Naive thymus-derived CD4-positive, alpha-beta T cell (primary cell): ENCODE measurements around the gene HEYL. TPM values are rescaled to one million over a fixed set of nuclear protein-coding genes. Genes with fewer than 3 reads are reported as not detected.

Source experiments
- ATAC-seq: fragments of 150-1000 bp; cut with Tn5 transposase; 2 replicates; pipeline ENCODE4 v1.10.0; 2021; ENCODE audit warnings: mild to moderate bottlenecking, moderate library complexity
- CTCF ChIA-PET: fragments of 350-600 bp; sonication (Branson Sonifier 250); formaldehyde crosslinking; loops from one replicate; lab custom pipeline; 2021; ENCODE audit warnings: antibody characterized with exemption; lab: Charles Lee
- POLR2A ChIA-PET: fragments of 350-600 bp; sonication (Branson Sonifier 250); formaldehyde crosslinking; loops from one replicate; lab custom pipeline; 2021; ENCODE audit warnings: antibody characterized with exemption, inconsistent platforms; lab: Charles Lee
- DNase-seq, 9 donors: peaks; one replicate each; pipeline versions ENCODE4 v3.0.0 to v3.0.0-alpha.2; 2020 to 2022; ENCODE audit warnings: mixed read lengths in 1 of 9
- H3K27ac ChIP-seq: one replicate; pipeline ENCODE4 v1.7.0; 2013; ENCODE audit warnings: mild to moderate bottlenecking, low read depth, low read length, moderate library complexity
- H3K27me3 ChIP-seq, 2 donors: one replicate each; pipeline ENCODE4 v1.7.0; 2013; ENCODE audit warnings: low read length in 2 of 2, mild to moderate bottlenecking in 2 of 2, moderate library complexity in 2 of 2; ENCODE audit not compliant: control insufficient read depth in 2 of 2, insufficient read depth in 2 of 2
- H3K36me3 ChIP-seq, 3 experiments: 1 replicate in 2 of 3; 2 replicates in 1 of 3; pipeline ENCODE4 v1.7.0; 2013; ENCODE audit warnings: low read length in 3 of 3, mild to moderate bottlenecking in 3 of 3, moderate library complexity in 1 of 3; ENCODE audit not compliant: insufficient read depth in 3 of 3, control insufficient read depth in 2 of 3
- H3K4me1 ChIP-seq, 2 donors: one replicate each; pipeline ENCODE4 v1.7.0; 2013; ENCODE audit warnings: low read length in 2 of 2, mild to moderate bottlenecking in 2 of 2, moderate library complexity in 1 of 2; ENCODE audit not compliant: control insufficient read depth in 2 of 2, insufficient read depth in 2 of 2
- H3K4me3 ChIP-seq: 2 replicates; pipeline ENCODE4 v1.7.0; 2013; ENCODE audit warnings: mild to moderate bottlenecking, low read length
- H3K9me3 ChIP-seq, 3 experiments: 1 replicate in 2 of 3; 2 replicates in 1 of 3; pipeline ENCODE4 v1.7.0; 2013; ENCODE audit warnings: low read length in 3 of 3; ENCODE audit not compliant: control insufficient read depth in 2 of 3
- H3K27ac Mint-ChIP-seq, 9 donors: one replicate each; pipeline ENCODE4 v1.8.0; 2020 to 2022; ENCODE audit warnings: mixed read lengths in 9 of 9, mild to moderate bottlenecking in 8 of 9, moderate library complexity in 5 of 9, inconsistent platforms in 2 of 9
- H3K27me3 Mint-ChIP-seq, 5 donors: one replicate each; pipeline ENCODE4 v1.8.0; 2021 to 2022; ENCODE audit warnings: mixed read lengths in 5 of 5, mild to moderate bottlenecking in 1 of 5
- H3K36me3 Mint-ChIP-seq, 5 donors: one replicate each; pipeline ENCODE4 v1.8.0; 2020 to 2022; ENCODE audit warnings: mixed read lengths in 5 of 5, mild to moderate bottlenecking in 3 of 5, inconsistent platforms in 1 of 5
- H3K4me1 Mint-ChIP-seq, 7 donors: one replicate each; pipeline ENCODE4 v1.8.0; 2020 to 2022; ENCODE audit warnings: mixed read lengths in 7 of 7, mild to moderate bottlenecking in 3 of 7, inconsistent platforms in 1 of 7
- H3K4me3 Mint-ChIP-seq, 10 donors: one replicate each; pipeline ENCODE4 v1.8.0; 2020 to 2022; ENCODE audit warnings: mild to moderate bottlenecking in 10 of 10, mixed read lengths in 10 of 10, moderate library complexity in 6 of 10, inconsistent platforms in 2 of 10
- H3K9me3 Mint-ChIP-seq, 11 donors: one replicate each; pipeline ENCODE4 v1.8.0; 2020 to 2022; ENCODE audit warnings: mixed read lengths in 11 of 11, mild to moderate bottlenecking in 4 of 11, inconsistent platforms in 1 of 11, moderate library complexity in 1 of 11
- intact Hi-C, 2 donors: fragments of 100-400 bp; cut with micrococcal nuclease; formaldehyde crosslinking; loops; one replicate each; pipeline ENCODE4 v1.15.1; 2023
- polyA plus RNA-seq, 2 donors: library from polyadenylated mRNA; unstranded; fragments of 300-500 nt; fragmentation: Illumina TruSeq; gene quantifications; one replicate each; pipeline ENCODE4 v1.2.3, GENCODE V29; 2021
- total RNA-seq, 6 experiments: library from RNA in 5 of 6; stranded (reverse) in 5 of 6; gene quantifications; 1 replicate in 5 of 6; 2 replicates in 1 of 6; pipeline ENCODE4 v1.2.3 and lab custom pipeline; 2021 to 2026

Gene HEYL
- total and polyA plus RNA-seq, 7 experiments from 2014 or later, result 0.08 to 0.18 (median 0.16) TPM; not detected in 4

GRCh38 chr1:39671793-39672550 is 32.5 kb upstream of the HEYL start, which contains the start of gene NT5C1A:
NT5C1A (minus strand) TSS chr1:39672107; CDS start chr1:39672038, 69 bp downstream.
- H3K27me3 ChIP-seq, result peaks cover 0 to 7% of the 10 kb centered on the region in 2 donors
- peaks cover 26 to 44% (median 29%) of the 10 kb centered on the region in 5 donors for H3K27me3 Mint-ChIP-seq
- H3K4me1 Mint-ChIP-seq, result peaks cover 5 to 12% (median 9%) of the 10 kb centered on the region in 7 donors

GRCh38 chr1:39671433-39671792 is 32.0 kb upstream of the HEYL start:
- Histone ChIP-seq H3K9me3 (no peaks in the 10 kb centered on the region), H3K4me3 (peak overlapping the region; percentile 47), H3K4me1 (peaks cover 0 to 14% of the 10 kb centered on the region in 2 donors), H3K36me3 (no peaks in the 10 kb centered on the region), H3K27ac (no peak overlapping the region), H3K27me3 (peaks cover 0 to 7% of the 10 kb centered on the region in 2 donors)
- H3K9me3 Mint-ChIP-seq, result peaks cover 0 to 2% (median 0%) of the 10 kb centered on the region in 11 donors
- DNase-seq (no peak), ATAC-seq (no peak)
- ChIA-PET CTCF (interaction anchor here (0.6 to 7.3 kb wide), 15 partner anchors 9 to 192 kb away, joined by 3 to 45 read pairs (median 9); partner anchors contain the start of gene HPCAL4), POLR2A (interaction anchor here (1.0 to 3.2 kb wide), 6 partner anchors 10 to 67 kb away, joined by 3 to 20 read pairs (median 4); partner anchors contain the start of genes HPCAL4 and PPIE)
- H3K27ac Mint-ChIP-seq, result no peak overlapping the region
- H3K27me3 Mint-ChIP-seq, result peaks cover 26 to 44% (median 29%) of the 10 kb centered on the region in 5 donors
- intact Hi-C loops, result loop anchor here in 1 of 2 donors (1.0 kb wide), 1 partner anchor 10 kb away; no protein-coding TSS in a partner anchor
- peaks cover 0 to 3% (median 0%) of the 10 kb centered on the region in 5 donors for H3K36me3 Mint-ChIP-seq
- peaks cover 5 to 16% (median 9%) of the 10 kb centered on the region in 7 donors for H3K4me1 Mint-ChIP-seq
- peak overlapping the region in 5 of 10 donors; percentile 35 to 79 (median 73) for H3K4me3 Mint-ChIP-seq

More at GRCh38 chr1:39671793-39672550, 32.5 kb upstream of the HEYL start, which contains the start of gene NT5C1A:
- Histone ChIP-seq H3K4me3 (peak within 1 kb of the TSS; percentile 47), H3K36me3 (no peaks in the 10 kb centered on the region), H3K4me1 (peaks cover 0 to 14% of the 10 kb centered on the region in 2 donors), H3K27ac (no peak within 1 kb of the TSS), H3K9me3 (no peaks in the 10 kb centered on the region)
- ChIA-PET CTCF (interaction anchor here (0.6 to 7.3 kb wide), 21 partner anchors 9 to 192 kb away, joined by 3 to 45 read pairs (median 7); partner anchors contain the start of genes HPCAL4 and PPIE), POLR2A (interaction anchor here (0.6 to 3.2 kb wide), 9 partner anchors 9 to 67 kb away, joined by 3 to 20 read pairs (median 4); partner anchors contain the start of genes HPCAL4 and PPIE)
- peaks cover 0 to 3% (median 0%) of the 10 kb centered on the region in 5 donors for H3K36me3 Mint-ChIP-seq
- peak within 1 kb of the TSS; percentile 48 to 79 (median 66) for H3K4me3 Mint-ChIP-seq
- intact Hi-C loops, result loop anchor here (1.0 kb wide), 5 partner anchors 9 to 66 kb away; partner anchors contain the start of gene HPCAL4 (in 1 of the 2)
- peak within 1 kb of the TSS in 1 of 9 donors; percentile 55 for H3K27ac Mint-ChIP-seq
- ATAC-seq, result peak; percentile 67
- peaks cover 0 to 2% (median 0%) of the 10 kb centered on the region in 11 donors for H3K9me3 Mint-ChIP-seq
- peak in 5 of 9 donors; percentile 12 to 59 (median 24) for DNase-seq

DNA sequence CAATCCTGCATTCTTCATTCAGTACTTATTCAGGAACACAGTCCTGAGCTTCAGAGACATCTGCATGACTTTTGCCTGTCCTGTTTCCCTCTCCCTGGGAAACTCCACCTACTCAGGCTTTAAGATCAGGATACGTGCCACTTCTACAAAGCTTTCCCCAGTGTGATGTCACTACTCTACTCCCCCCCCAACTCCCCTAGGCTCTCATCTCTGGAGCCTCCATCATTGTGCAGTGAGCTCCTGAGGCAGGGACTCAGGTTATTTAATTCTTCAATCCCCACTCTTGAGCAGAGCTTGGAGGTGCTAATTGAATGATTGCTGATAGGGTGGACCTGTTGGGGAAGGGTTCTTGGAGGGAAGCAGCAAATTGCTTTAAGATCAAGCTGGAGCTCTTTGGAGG is 31.2 kb upstream of the HEYL start:
- Histone ChIP-seq H3K36me3 (no peaks in the 10 kb centered on the region), H3K27ac (no peak overlapping the region), H3K9me3 (no peaks in the 10 kb centered on the region), H3K4me3 (no peak overlapping the region), H3K4me1 (peaks cover 0 to 14% of the 10 kb centered on the region in 2 donors), H3K27me3 (peaks cover 0 to 7% of the 10 kb centered on the region in 2 donors)
- Mint-ChIP-seq H3K27ac (no peak overlapping the region), H3K4me3 (peak overlapping the region; percentile 14 to 79 (median 58)), H3K27me3 (peaks cover 26 to 44% (median 29%) of the 10 kb centered on the region in 5 donors), H3K36me3 (peaks cover 0 to 3% (median 0%) of the 10 kb centered on the region in 5 donors), H3K9me3 (peaks cover 0 to 2% (median 0%) of the 10 kb centered on the region in 11 donors), H3K4me1 (peaks cover 5 to 19% (median 9%) of the 10 kb centered on the region in 7 donors)
- no peak for ATAC-seq
- intact Hi-C loops, result loop anchor here in 1 of 2 donors (1.0 kb wide), 1 partner anchor 11 kb away; no protein-coding TSS in a partner anchor
- POLR2A ChIA-PET, result interaction anchor here (1.0 to 3.2 kb wide), 4 partner anchors 11 to 68 kb away, joined by 3 to 20 read pairs (median 10); partner anchors contain the start of genes HPCAL4 and PPIE
- DNase-seq, result no peak
- CTCF ChIA-PET, result interaction anchor here (0.8 to 7.3 kb wide), 9 partner anchors 8 to 52 kb away, joined by 3 to 45 read pairs (median 4); no protein-coding TSS in a partner anchor

- POLR2A ChIA-PET, result no interaction called here
- H3K27ac Mint-ChIP-seq, result no peak overlapping the region
- CTCF ChIA-PET, result interaction anchor here (1.0 to 7.3 kb wide), 4 partner anchors 11 to 52 kb away, joined by 3 to 45 read pairs (median 21); no protein-coding TSS in a partner anchor
- Histone ChIP-seq H3K27me3 (peaks cover 0 to 7% of the 10 kb centered on the region in 2 donors), H3K4me1 (peaks cover 0 to 14% of the 10 kb centered on the region in 2 donors), H3K4me3 (no peak overlapping the region), H3K36me3 (no peaks in the 10 kb centered on the region), H3K9me3 (no peaks in the 10 kb centered on the region), H3K27ac (no peak overlapping the region)
- peaks cover 0 to 2% (median 0%) of the 10 kb centered on the region in 11 donors for H3K9me3 Mint-ChIP-seq
- peaks cover 5 to 19% (median 9%) of the 10 kb centered on the region in 7 donors for H3K4me1 Mint-ChIP-seq
- intact Hi-C loops, result no loop called here
- peak overlapping the region in 1 of 10 donors; percentile 34 for H3K4me3 Mint-ChIP-seq
- H3K27me3 Mint-ChIP-seq, result peaks cover 26 to 38% (median 29%) of the 10 kb centered on the region in 5 donors
- DNase-seq (no peak), ATAC-seq (no peak)
- H3K36me3 Mint-ChIP-seq, result peaks cover 0 to 3% (median 0%) of the 10 kb centered on the region in 5 donors
Observed at GRCh38 chr1:39668894-39669293, 29.5 kb upstream of the HEYL start.

DNA sequence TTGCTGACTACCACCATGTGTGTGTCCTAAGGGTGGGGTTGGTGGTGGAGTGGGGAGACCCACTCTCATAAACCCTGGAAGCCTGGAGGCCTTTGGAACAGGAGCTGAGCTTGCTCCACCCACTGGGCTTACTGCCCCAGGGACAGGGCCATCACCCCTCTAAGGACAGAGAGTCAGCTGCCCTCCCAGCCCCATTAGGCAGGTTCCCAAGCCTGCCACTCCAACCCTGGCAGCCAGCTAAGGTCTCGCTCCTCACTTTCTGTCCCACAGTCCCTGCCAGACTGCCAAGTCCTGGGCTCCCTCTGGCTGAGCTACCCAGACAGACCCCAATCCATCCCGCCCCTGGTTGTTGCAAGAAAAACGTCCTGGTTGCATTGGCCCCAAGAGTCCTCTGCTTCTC is 28.7 kb upstream of the HEYL start:
- DNase-seq, result no peak
- no peaks in the 10 kb centered on the region for H3K9me3 ChIP-seq
- peaks cover 26 to 38% (median 29%) of the 10 kb centered on the region in 5 donors for H3K27me3 Mint-ChIP-seq
- H3K4me3 Mint-ChIP-seq, result no peak overlapping the region
- peaks cover 0 to 3% (median 0%) of the 10 kb centered on the region in 5 donors for H3K36me3 Mint-ChIP-seq
- POLR2A ChIA-PET, result no interaction called here
- intact Hi-C loops, result no loop called here
- H3K27ac ChIP-seq, result no peak overlapping the region
- H3K27me3 ChIP-seq, result peaks cover 0 to 7% of the 10 kb centered on the region in 2 donors
- H3K27ac Mint-ChIP-seq, result no peak overlapping the region
- H3K4me1 ChIP-seq, result peaks cover 0 to 14% of the 10 kb centered on the region in 2 donors
- no peak for ATAC-seq
- CTCF ChIA-PET, result interaction anchor here (0.6 to 7.3 kb wide), 3 partner anchors 10 to 115 kb away, joined by 5 to 45 read pairs (median 5); no protein-coding TSS in a partner anchor
- peaks cover 0 to 2% (median 0%) of the 10 kb centered on the region in 11 donors for H3K9me3 Mint-ChIP-seq
- H3K4me1 Mint-ChIP-seq, result peaks cover 5 to 19% (median 9%) of the 10 kb centered on the region in 7 donors
- H3K36me3 ChIP-seq, result no peaks in the 10 kb centered on the region
- no peak overlapping the region for H3K4me3 ChIP-seq

DNA sequence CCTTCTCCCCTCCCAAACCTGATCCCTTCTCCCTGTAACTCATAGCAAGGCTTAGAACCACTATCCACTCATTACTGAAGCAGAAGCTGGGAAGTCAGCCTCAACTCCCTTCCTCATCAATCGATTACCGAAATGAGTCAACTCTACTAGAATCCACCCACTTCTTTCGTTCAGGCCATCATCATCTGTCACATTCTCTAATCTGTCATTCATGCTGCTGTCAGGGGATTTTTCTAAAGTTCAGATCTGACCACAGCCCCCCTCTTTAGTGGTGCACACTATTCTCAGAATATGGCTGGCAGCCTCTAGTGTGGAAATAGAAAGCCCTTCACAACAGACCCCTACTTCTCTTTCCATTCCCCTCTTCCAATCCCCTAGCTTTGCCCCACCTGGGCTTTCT is 27.3 kb upstream of the HEYL start:
- peaks cover 0 to 7% of the 10 kb centered on the region in 2 donors for H3K4me1 ChIP-seq
- H3K4me3 ChIP-seq, result no peak overlapping the region
- peak in 1 of 9 donors; percentile 57 for DNase-seq
- ChIA-PET CTCF (interaction anchor here (0.7 kb wide), 1 partner anchor 68 kb away, joined by 7 read pairs; no protein-coding TSS in a partner anchor), POLR2A (no interaction called here)
- H3K4me1 Mint-ChIP-seq, result peaks cover 5 to 19% (median 7%) of the 10 kb centered on the region in 7 donors
- H3K9me3 Mint-ChIP-seq, result peaks cover 0 to 2% (median 0%) of the 10 kb centered on the region in 11 donors
- intact Hi-C loops, result no loop called here
- H3K9me3 ChIP-seq, result no peaks in the 10 kb centered on the region
- H3K27ac ChIP-seq, result no peak overlapping the region
- H3K27me3 Mint-ChIP-seq, result peaks cover 20 to 30% (median 28%) of the 10 kb centered on the region in 5 donors
- H3K27ac Mint-ChIP-seq, result peak overlapping the region in 1 of 9 donors; percentile 35
- ATAC-seq, result no peak
- H3K36me3 Mint-ChIP-seq, result peaks cover 0 to 3% (median 0%) of the 10 kb centered on the region in 5 donors
- peak overlapping the region in 1 of 10 donors; percentile 8 for H3K4me3 Mint-ChIP-seq
- H3K27me3 ChIP-seq, result peaks cover 0 to 7% of the 10 kb centered on the region in 2 donors
- H3K36me3 ChIP-seq, result no peaks in the 10 kb centered on the region
